ENCODE results near the gene SLC16A7. TPM values are rescaled to one million over a fixed set of nuclear protein-coding genes. Genes with fewer than 3 reads are reported as not detected.
A peak's percentile ranks its signal among the peaks of the same experiment; 100 is the strongest.

The SLC16A7 gene, protein sequence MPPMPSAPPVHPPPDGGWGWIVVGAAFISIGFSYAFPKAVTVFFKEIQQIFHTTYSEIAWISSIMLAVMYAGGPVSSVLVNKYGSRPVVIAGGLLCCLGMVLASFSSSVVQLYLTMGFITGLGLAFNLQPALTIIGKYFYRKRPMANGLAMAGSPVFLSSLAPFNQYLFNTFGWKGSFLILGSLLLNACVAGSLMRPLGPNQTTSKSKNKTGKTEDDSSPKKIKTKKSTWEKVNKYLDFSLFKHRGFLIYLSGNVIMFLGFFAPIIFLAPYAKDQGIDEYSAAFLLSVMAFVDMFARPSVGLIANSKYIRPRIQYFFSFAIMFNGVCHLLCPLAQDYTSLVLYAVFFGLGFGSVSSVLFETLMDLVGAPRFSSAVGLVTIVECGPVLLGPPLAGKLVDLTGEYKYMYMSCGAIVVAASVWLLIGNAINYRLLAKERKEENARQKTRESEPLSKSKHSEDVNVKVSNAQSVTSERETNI
- not detected in 2 replicates for polyA plus RNA-seq (2012; rRNA removed)
- polyA plus RNA-seq (2012; cell fraction: cytosol; rRNA removed): not detected in 2 replicates
- polyA plus RNA-seq (2012; cell fraction: nucleus; rRNA removed): not detected in 2 replicates

DNA sequence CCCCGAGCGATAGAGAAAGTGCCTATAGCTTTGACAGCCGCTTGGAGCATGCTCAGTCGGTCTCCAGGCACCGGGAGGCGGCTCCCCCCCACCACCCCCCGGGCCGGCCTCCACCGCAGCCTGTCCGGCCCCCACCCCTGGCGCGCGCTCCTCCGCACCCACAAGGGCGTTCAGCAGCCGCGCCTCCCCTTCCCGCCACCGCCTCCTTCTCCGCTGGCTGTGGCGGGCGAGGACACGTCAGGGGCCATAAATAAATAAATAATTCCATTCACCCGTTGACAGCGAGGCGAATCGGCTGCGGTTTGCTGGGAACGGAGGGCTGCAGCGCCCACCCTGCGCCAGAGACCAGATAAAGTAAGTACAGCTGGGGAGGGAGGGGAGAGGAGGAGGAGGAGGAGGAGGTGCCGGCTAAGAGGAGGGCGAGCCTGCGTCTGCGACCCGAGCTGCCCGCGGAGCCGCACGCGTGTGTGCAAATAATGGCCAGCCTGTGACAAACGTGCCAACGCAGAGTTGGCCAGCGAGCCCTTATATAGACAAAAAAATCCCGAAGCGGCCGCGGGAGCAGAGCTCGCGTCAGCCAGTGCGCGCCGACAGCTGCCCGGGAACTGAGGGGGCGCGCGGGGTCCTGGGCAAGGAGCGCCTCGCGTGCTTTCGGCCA is at the start of gene SLC16A7:
Gene SLC16A7 (plus strand): TSS at position 147 of the 658 bp plus-strand sequence. CDS start 108,773 bp downstream, outside the sequence.
- Histone ChIP-seq H3K9me3 (peaks cover 3% of the 10 kb centered on the region; the same call in 1 of the 2 replicates), H4K20me1 (ENCODE audit: insufficient read depth) (no peaks in the 10 kb centered on the region), H3K4me2 (peak within 1 kb of the TSS; percentile 74), H3K9ac (no peak within 1 kb of the TSS), H3K27ac (ENCODE audit: low read depth in 2 of 2, low read length in 1 of 2) (no peak within 1 kb of the TSS), H3F3A (replicated peaks; ENCODE audit: insufficient read depth) (peaks cover 5% of the 10 kb centered on the region), H3K9me2 (0 out of 2 replicates have a peak, but pooled peaks cover 3% of the 10 kb centered on the region), H3K4me1 (ENCODE audit: control insufficient read depth in 1 of 2, insufficient read depth in 2 of 2, low read depth in 1 of 2, low read length in 1 of 2) (peaks cover 5% of the 10 kb centered on the region in 2 experiments; a peak in 3 of 4 replicates), H3K36me3 (replicated peaks in 1 of 2; ENCODE audit: control insufficient read depth in 1 of 2, insufficient read depth in 2 of 2, low read length in 1 of 2) (no peaks in the 10 kb centered on the region), H3K79me2 (ENCODE audit: insufficient read depth) (no peaks in the 10 kb centered on the region), H3K4me3 (ENCODE audit: low read depth in 2 of 2, low read length in 1 of 2) (peak within 1 kb of the TSS; percentile 40 to 64), H3K27me3 (ENCODE audit: insufficient read depth) (peaks cover 21% of the 10 kb centered on the region; the same call in 1 of the 2 replicates), H2AFZ (ENCODE audit: low read depth) (peak within 1 kb of the TSS; percentile 82; the same call in 1 of the 2 replicates)
- 3% methylated on average over 38 of the region's 61 CpGs for WGBS (ENCODE audit: low lambda C conversion rate)
- TF ChIP-seq USF1 (IDR thresholded peaks at IDR 0.05; ENCODE audit: borderline replicate concordance, low read depth): no peak
- no peak for TF ChIP-seq NRF1 (IDR thresholded peaks at IDR 0.05; ENCODE audit: low read depth, low read length)
- TF ChIP-seq RAD21 (IDR thresholded peaks at IDR 0.05; ENCODE audit: low read length): no peak
- TF ChIP-seq, protein P1, sequence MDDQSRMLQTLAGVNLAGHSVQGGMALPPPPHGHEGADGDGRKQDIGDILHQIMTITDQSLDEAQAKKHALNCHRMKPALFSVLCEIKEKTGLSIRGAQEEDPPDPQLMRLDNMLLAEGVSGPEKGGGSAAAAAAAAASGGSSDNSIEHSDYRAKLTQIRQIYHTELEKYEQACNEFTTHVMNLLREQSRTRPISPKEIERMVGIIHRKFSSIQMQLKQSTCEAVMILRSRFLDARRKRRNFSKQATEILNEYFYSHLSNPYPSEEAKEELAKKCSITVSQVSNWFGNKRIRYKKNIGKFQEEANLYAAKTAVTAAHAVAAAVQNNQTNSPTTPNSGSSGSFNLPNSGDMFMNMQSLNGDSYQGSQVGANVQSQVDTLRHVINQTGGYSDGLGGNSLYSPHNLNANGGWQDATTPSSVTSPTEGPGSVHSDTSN (IDR thresholded peaks at IDR 0.05): no peak
- no peak for TF ChIP-seq TAF1 (IDR thresholded peaks at IDR 0.05; ENCODE audit: borderline replicate concordance, low read depth, low read length)
- TF ChIP-seq EZH2phosphoT487 (IDR thresholded peaks at IDR 0.05; ENCODE audit: borderline replicate concordance, low read depth): no peak
- no peak for TF ChIP-seq MXI1 (IDR thresholded peaks at IDR 0.05; ENCODE audit: low read depth, low read length)
- no peak for TF ChIP-seq FOXM1 (IDR thresholded peaks at IDR 0.05; ENCODE audit: low read depth)
- no peak for TF ChIP-seq RCOR1 (IDR thresholded peaks at IDR 0.05; ENCODE audit: low read length)
- TF ChIP-seq TCF12 (IDR thresholded peaks at IDR 0.05): no peak
- TF ChIP-seq, protein P2, sequence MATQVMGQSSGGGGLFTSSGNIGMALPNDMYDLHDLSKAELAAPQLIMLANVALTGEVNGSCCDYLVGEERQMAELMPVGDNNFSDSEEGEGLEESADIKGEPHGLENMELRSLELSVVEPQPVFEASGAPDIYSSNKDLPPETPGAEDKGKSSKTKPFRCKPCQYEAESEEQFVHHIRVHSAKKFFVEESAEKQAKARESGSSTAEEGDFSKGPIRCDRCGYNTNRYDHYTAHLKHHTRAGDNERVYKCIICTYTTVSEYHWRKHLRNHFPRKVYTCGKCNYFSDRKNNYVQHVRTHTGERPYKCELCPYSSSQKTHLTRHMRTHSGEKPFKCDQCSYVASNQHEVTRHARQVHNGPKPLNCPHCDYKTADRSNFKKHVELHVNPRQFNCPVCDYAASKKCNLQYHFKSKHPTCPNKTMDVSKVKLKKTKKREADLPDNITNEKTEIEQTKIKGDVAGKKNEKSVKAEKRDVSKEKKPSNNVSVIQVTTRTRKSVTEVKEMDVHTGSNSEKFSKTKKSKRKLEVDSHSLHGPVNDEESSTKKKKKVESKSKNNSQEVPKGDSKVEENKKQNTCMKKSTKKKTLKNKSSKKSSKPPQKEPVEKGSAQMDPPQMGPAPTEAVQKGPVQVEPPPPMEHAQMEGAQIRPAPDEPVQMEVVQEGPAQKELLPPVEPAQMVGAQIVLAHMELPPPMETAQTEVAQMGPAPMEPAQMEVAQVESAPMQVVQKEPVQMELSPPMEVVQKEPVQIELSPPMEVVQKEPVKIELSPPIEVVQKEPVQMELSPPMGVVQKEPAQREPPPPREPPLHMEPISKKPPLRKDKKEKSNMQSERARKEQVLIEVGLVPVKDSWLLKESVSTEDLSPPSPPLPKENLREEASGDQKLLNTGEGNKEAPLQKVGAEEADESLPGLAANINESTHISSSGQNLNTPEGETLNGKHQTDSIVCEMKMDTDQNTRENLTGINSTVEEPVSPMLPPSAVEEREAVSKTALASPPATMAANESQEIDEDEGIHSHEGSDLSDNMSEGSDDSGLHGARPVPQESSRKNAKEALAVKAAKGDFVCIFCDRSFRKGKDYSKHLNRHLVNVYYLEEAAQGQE (IDR thresholded peaks at IDR 0.05; ENCODE audit: low read depth, low read length): no peak
- no peak for TF ChIP-seq TEAD4 (IDR thresholded peaks at IDR 0.05; ENCODE audit: borderline replicate concordance, insufficient read depth)
- no peak for TF ChIP-seq SIN3A (IDR thresholded peaks at IDR 0.05; ENCODE audit: borderline replicate concordance, low read depth, low read length)
- no peak for TF ChIP-seq CHD2 (IDR thresholded peaks at IDR 0.05; ENCODE audit: low read length, partially characterized antibody)
- ChIA-PET CTCF (no interaction called here), POLR2A (no interaction called here)
- peak; percentile 63 for DNase-seq

All from SK-N-SH (cell line).